HG03066 (cell line): ENCODE results near the gene JDP2.
"Not testable (repeated sequence)": the region's sequence is repeated elsewhere in the genome, so short reads cannot be mapped to it uniquely, and the experiment has no call there.

Source experiments
- ATAC-seq: cut with Tn5 transposase; IDR thresholded peaks from one replicate; pipeline ENCODE4 v1.9.1; 2021; ENCODE audit warnings: low read depth; ENCODE audit not compliant: unreplicated experiment

Gene JDP2

GRCh38 chr14:75427482-75428229 lies at the start of gene JDP2:
Gene JDP2, plus strand, starts transcription at chr14:75428022. Its CDS starts 9,899 bp downstream, at chr14:75437921.
- ATAC-seq, result no peak

DNA sequence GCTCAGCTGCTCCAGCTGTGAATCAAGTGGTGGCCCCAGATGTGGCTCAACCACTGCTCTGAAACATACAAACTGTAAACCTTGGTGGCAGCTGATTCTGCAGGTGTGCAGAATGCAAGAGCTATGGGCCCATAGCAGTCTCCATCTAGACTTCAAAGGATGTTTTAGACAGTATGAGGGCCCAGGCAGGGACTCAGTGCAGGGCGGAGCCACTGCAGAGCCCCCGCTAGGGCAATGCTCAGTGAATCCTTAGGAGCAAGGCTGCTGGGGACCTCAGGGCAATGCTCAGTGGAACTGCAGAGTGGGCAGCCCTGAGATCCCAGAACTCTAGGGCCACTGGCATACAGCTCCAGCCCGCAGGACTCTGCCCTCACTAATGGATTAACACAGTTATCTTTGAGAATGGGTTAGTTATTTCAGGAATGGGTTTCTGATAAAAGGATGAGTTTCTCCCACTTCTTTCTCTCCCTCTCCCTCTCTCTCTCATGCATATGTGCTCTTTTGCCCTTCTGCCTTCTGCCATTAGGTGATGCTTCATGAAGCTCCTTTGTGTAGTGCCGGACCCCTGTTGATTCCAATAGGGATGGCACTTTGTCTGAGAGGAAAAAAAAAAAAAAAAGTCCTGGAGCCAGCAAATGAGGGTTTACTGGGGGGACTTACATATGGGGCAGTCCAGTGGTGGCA lies 48.4 kb upstream of the JDP2 start:
- ATAC-seq, result no peak

GRCh38 chr14:75379930-75380270 lies 47.9 kb upstream of the JDP2 start:
- ATAC-seq, result no peak

- ATAC-seq, result no peak
Measured at GRCh38 chr14:75380656-75381055, 47.2 kb upstream of the JDP2 start.

DNA sequence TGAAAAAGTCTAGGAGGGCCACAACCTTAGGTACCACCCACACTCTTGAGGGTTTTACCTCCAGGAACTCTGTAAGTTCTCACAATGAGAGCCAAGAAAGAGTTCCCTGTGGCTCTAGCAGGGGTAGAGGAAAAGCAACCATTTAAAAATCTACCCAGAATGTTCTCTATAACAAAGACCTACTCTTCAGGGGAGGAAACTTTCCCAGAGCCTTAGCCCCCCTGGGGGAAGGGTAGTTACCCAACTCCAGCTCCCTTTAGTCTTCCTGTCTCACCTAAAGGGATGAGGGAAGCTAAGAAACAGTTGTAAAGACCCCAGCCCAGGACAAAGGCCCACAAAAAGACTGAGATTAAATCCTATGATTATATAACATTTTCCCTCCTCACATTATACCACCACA lies 46.2 kb upstream of the JDP2 start:
- no peak for ATAC-seq

DNA sequence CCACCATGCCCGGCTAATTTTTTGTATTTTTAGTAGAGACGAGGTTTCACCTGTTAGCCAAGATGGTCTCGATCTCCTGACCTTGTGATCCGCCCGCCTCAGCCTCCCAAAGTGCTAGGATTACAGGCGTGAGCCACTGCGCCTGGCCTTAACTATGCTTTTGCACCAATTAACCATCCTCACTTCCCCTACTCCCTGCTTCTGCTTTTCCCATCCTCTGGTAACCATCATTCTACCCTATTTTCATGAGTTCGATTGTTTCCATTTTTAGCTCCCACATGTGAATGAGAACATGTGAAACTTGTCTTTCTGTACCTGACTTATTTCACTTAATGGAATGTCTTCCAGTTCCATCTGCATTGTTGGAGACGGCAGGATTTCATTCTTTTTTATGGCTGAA lies 44.6 kb upstream of the JDP2 start:
- not testable (repeated sequence) for ATAC-seq

DNA sequence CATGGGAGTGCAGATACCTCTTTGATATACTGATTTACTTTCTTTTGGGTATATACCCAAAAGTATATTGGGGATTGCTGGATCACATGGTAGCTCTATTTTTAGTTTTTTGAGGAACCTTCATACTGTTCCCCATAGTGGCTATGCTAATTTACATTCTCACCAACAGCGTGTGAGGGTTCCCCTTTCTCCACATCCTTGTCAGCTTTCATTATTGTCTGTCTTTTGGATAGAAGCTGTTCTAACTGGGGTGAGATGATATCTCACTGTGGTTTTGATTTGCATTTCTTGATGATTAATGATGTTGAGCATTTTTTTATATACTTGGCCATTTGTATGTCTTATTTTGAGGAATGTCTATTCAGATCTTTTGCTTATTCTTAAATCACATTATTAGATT lies 44.1 kb upstream of the JDP2 start:
- ATAC-seq, result no peak

GRCh38 chr14:75389679-75390078 lies 38.1 kb upstream of the JDP2 start:
- no peak for ATAC-seq

DNA sequence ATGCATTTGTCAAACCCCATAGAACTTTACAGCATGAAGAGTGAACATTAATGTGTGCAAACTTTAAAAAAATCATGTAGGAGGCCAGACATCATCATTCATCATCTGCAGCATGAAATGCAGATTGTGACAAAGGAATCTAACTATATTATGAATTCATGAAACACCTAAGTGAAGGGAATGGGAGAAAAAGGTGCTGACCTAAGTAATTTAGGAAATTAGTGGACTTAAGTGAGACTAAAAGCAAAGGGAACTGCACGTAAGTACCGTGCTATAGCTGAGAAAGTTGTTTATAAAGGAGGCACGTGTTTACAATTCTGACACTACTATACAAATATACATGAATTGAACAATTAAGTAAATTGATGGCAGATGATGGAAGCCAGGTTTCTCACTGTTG lies 37.6 kb upstream of the JDP2 start:
- ATAC-seq, result no peak

GRCh38 chr14:75391953-75392352 lies 35.9 kb upstream of the JDP2 start:
- ATAC-seq, result no peak

- no peak for ATAC-seq
Measured at GRCh38 chr14:75392686-75393641, 34.9 kb upstream of the JDP2 start.

DNA sequence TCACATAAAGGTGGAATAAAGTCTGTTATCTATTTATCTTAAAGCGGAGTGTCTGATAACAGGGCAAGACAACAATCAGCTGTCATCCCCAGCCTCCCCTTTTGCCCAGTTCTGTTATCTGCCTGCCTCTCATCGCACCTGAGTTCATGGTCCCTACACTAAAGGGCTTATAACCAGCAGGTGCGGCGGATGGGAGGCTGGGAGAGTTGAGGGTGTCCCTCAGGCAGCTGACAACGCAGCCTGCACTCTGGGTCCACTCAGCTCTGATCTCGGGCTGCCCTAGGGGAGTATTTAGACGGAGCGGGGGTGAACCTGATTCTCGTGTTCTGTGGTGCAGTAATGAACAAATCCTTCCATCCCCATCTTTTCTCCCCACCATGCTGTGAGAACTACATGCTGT lies 34.0 kb upstream of the JDP2 start:
- ATAC-seq, result no peak

- ATAC-seq, result no peak
Measured at GRCh38 chr14:75395862-75396261, 32.0 kb upstream of the JDP2 start.

DNA sequence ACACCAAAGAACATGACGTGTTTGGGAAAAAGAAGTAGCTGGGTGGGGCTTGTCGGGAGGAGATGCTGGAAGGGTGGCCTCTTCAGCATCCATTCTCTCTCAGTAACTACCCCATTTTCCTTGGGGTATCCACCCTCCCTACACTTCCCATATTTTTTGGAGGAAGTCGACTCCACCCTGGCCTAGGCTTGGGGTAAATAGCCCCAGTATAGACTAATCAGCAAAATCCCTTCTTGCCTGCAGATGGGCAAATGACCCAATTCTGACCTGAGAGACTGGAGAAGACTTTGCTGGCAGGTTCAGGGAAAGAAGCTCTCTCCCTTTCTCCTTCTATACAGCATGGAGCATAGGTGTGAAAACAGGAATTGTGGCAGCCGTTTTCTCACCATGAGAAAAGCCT lies 28.5 kb upstream of the JDP2 start:
- ATAC-seq, result no peak

- no peak for ATAC-seq
Measured at GRCh38 chr14:75399843-75400775, 27.7 kb upstream of the JDP2 start.

- no peak for ATAC-seq
Measured at GRCh38 chr14:75401361-75401760, 26.5 kb upstream of the JDP2 start.

DNA sequence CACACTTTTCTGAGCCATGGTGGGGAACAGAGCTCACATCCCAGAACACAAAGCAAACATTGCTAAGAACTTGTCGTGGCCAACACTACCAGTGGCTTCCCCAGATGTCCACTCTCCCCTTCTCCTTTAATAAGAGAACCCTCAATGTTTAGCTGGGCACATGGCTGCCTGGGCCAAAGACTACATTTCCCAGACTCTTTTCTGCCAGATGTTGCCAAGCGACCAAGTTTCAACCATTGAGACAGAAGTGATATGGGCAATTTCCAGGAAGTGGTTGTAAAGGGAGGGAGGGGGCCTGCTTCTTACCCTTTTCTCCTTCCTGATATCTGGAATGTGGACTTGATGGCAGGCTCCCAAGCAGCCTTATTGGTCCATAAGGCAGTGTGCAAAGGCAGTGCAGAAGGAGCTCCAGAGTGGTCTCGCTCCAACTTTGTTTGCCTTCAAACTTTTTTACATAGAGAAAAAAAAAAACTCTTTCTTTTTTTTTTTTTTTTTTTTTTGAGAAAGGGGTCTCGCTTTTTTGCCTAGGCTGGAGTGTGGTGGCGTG lies 24.9 kb upstream of the JDP2 start:
- ATAC-seq, result no peak

GRCh38 chr14:75404847-75405246 lies 23.0 kb upstream of the JDP2 start:
- ATAC-seq, result no peak

DNA sequence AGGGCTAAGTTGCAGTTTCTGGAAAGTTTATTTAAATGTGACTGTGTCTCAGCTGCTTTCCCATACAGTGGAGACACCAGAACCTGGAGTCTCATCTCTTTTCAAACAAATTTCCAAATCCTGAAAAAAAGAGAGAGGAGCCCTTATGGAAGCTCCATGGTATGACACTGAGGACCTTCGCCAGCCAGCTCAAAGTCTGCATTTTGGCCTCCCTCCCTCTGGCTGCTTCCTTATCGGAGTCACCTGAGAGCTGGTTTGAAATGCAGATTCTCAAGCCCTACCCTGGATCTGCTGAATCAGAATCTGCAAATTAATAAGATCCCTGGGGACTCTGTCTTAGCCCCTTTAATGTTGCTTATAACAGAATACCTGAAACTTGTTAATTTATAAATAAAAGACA lies 21.7 kb upstream of the JDP2 start:
- ATAC-seq, result no peak

- no peak for ATAC-seq
Measured at GRCh38 chr14:75406856-75407255, 21.0 kb upstream of the JDP2 start.
